Tibial artery (tissue), 4 donors: ENCODE data around the gene TIMP3.

Experiments used
- DNase-seq, 2 donors: peaks; one replicate each; pipeline ENCODE4 v3.0.0-alpha.2; 2019
- H3K27ac ChIP-seq, 2 donors: fragments of 200-600 bp; sonication (generic) in 1 of 2; 1 replicate in 1 of 2; 2 replicates in 1 of 2; pipeline ENCODE4 v1.5.1; 2018 to 2019; ENCODE audit warnings: mild to moderate bottlenecking in 1 of 2
- H3K27me3 ChIP-seq, 2 donors: fragments of 200-600 bp; sonication (generic) in 1 of 2; one replicate each; pipeline versions ENCODE4 v1.5.1 to v1.6.0; 2016 to 2019
- H3K36me3 ChIP-seq, 3 donors: fragments of 200-600 bp; sonication (generic) in 2 of 3; one replicate each; pipeline ENCODE4 v1.5.1; 2016 to 2019; ENCODE audit warnings: mild to moderate bottlenecking in 2 of 3
- H3K4me1 ChIP-seq, 4 donors: fragments of 200-600 bp; sonication (generic) in 2 of 4; 1 replicate in 3 of 4; 2 replicates in 1 of 4; pipeline ENCODE4 v1.5.1; 2016 to 2019
- H3K4me3 ChIP-seq, 2 donors: fragments of 200-600 bp; sonication (generic) in 1 of 2; 1 replicate in 1 of 2; 2 replicates in 1 of 2; pipeline ENCODE4 v1.5.1; 2018 to 2019; ENCODE audit warnings: mild to moderate bottlenecking in 2 of 2
- H3K9me3 ChIP-seq, 3 donors: fragments of 200-600 bp; sonication (generic) in 1 of 3; one replicate each; pipeline ENCODE4 v1.5.1; 2016 to 2019
- CTCF ChIP-seq, 2 experiments: fragments of 200-600 bp in 1 of 2; fragments of 450-650 bp in 1 of 2; IDR thresholded peaks; one replicate each; pipeline ENCODE4 v1.5.1; 2017 to 2019; ENCODE audit warnings: antibody characterized with exemption in 2 of 2, mild to moderate bottlenecking in 1 of 2, moderate library complexity in 1 of 2
- intact Hi-C: fragments of 100-400 bp; cut with DNase I; formaldehyde crosslinking; loops from one replicate; pipeline ENCODE4 v1.15.0; 2023; ENCODE audit warnings: low total_unique reads

The TIMP3 gene

GRCh38 chr22:32874976-32875375, 73.5 kb downstream of the TIMP3 start:
- no peak for DNase-seq
- H3K27me3 ChIP-seq, result peaks cover 0 to 8% of the 10 kb centered on the region in 2 donors

GRCh38 chr22:32876516-32876915, 75.0 kb downstream of the TIMP3 start:
- H3K4me1 ChIP-seq, result peaks cover 0 to 5% (median 2%) of the 10 kb centered on the region in 4 donors
- no peak for DNase-seq
- H3K27me3 ChIP-seq, result peaks cover 0 to 10% of the 10 kb centered on the region in 2 donors
- intact Hi-C loops, result no loop called here
- TF ChIP-seq CTCF (IDR thresholded peaks at IDR 0.05), result no peak
- H3K4me3 ChIP-seq, result no peak overlapping the region
- H3K27ac ChIP-seq, result no peak overlapping the region
- H3K9me3 ChIP-seq, result no peaks in the 10 kb centered on the region
- no peaks in the 10 kb centered on the region for H3K36me3 ChIP-seq

More at GRCh38 chr22:32874976-32875375, 73.5 kb downstream of the TIMP3 start:
- intact Hi-C loops, result no loop called here
- no peak for TF ChIP-seq CTCF (IDR thresholded peaks at IDR 0.05)
- Histone ChIP-seq H3K36me3 (no peaks in the 10 kb centered on the region), H3K9me3 (no peaks in the 10 kb centered on the region), H3K4me3 (no peak overlapping the region), H3K27ac (no peak overlapping the region), H3K4me1 (no peaks in the 10 kb centered on the region)

GRCh38 chr22:32877196-32877595, 75.7 kb downstream of the TIMP3 start:
- H3K4me3 ChIP-seq, result no peak overlapping the region
- peaks cover 0 to 5% (median 2%) of the 10 kb centered on the region in 4 donors for H3K4me1 ChIP-seq
- peaks cover 0 to 10% of the 10 kb centered on the region in 2 donors for H3K27me3 ChIP-seq
- DNase-seq, result no peak
- H3K9me3 ChIP-seq, result no peaks in the 10 kb centered on the region
- no peak overlapping the region for H3K27ac ChIP-seq
- intact Hi-C loops, result no loop called here
- H3K36me3 ChIP-seq, result no peaks in the 10 kb centered on the region
- no peak for TF ChIP-seq CTCF (IDR thresholded peaks at IDR 0.05)

- intact Hi-C loops, result no loop called here
- no peak for DNase-seq
- no peak overlapping the region for H3K27ac ChIP-seq
- H3K4me3 ChIP-seq, result no peak overlapping the region
- H3K27me3 ChIP-seq, result peaks cover 0 to 10% of the 10 kb centered on the region in 2 donors
- no peak for TF ChIP-seq CTCF (IDR thresholded peaks at IDR 0.05)
- peaks cover 0 to 5% (median 2%) of the 10 kb centered on the region in 4 donors for H3K4me1 ChIP-seq
- H3K9me3 ChIP-seq, result no peaks in the 10 kb centered on the region
- no peaks in the 10 kb centered on the region for H3K36me3 ChIP-seq
Measured at GRCh38 chr22:32879550-32879949, 78.0 kb downstream of the TIMP3 start.

- no peak for DNase-seq
- intact Hi-C loops, result loop anchor here (10.0 kb wide), 1 partner anchor 75 kb away; no protein-coding TSS in a partner anchor
- Histone ChIP-seq H3K27ac (no peak overlapping the region), H3K27me3 (peaks cover 0 to 10% of the 10 kb centered on the region in 2 donors), H3K36me3 (no peaks in the 10 kb centered on the region), H3K4me3 (no peak overlapping the region), H3K4me1 (peaks cover 0 to 5% (median 2%) of the 10 kb centered on the region in 4 donors), H3K9me3 (no peaks in the 10 kb centered on the region)
- TF ChIP-seq CTCF (IDR thresholded peaks at IDR 0.05), result no peak
Measured at GRCh38 chr22:32880061-32880460, 78.6 kb downstream of the TIMP3 start.

- no peak for DNase-seq
- H3K9me3 ChIP-seq, result no peaks in the 10 kb centered on the region
- H3K36me3 ChIP-seq, result no peaks in the 10 kb centered on the region
- intact Hi-C loops, result loop anchor here (10.0 kb wide), 1 partner anchor 74 kb away; no protein-coding TSS in a partner anchor
- H3K4me3 ChIP-seq, result no peak overlapping the region
- TF ChIP-seq CTCF (IDR thresholded peaks at IDR 0.05), result no peak
- no peak overlapping the region for H3K27ac ChIP-seq
- peaks cover 0 to 10% of the 10 kb centered on the region in 2 donors for H3K27me3 ChIP-seq
- H3K4me1 ChIP-seq, result peaks cover 0 to 5% (median 2%) of the 10 kb centered on the region in 4 donors
Measured at GRCh38 chr22:32880505-32880892, 79.0 kb downstream of the TIMP3 start.
